SK-N-MC (cell line): Measurements from ENCODE around the gene CYP1A1.

ENCODE experiments used
- DNase-seq: peaks from one replicate; pipeline ENCODE4 v3.0.0-alpha.2; 2011; ENCODE audit warnings: low read depth, low spot score
- H3K27ac ChIP-seq: fragments of 200-600 bp; sonication (generic); 2 replicates; pipeline ENCODE4 v1.5.1; 2016; ENCODE audit warnings: mixed run types
- H3K36me3 ChIP-seq: fragments of 200-600 bp; sonication (generic); 2 replicates; pipeline ENCODE4 v1.6.1; 2017; ENCODE audit warnings: antibody characterized with exemption, low read length, mixed read lengths; ENCODE audit not compliant: insufficient read depth
- H3K4me3 ChIP-seq: fragments of 200-600 bp; sonication (generic); 2 replicates; pipeline ENCODE4 v1.5.1; 2016
- H3K9ac ChIP-seq: fragments of 200-600 bp; sonication (generic); 2 replicates; pipeline ENCODE4 v1.8.0; 2017; ENCODE audit warnings: mixed run types, mixed read lengths; ENCODE audit not compliant: insufficient read length
- H3K9me3 ChIP-seq: fragments of 200-600 bp; sonication (generic); 2 replicates; pipeline ENCODE4 v1.6.1; 2017; ENCODE audit warnings: low read depth, mild to moderate bottlenecking, antibody characterized with exemption, low read length, moderate library complexity, mixed read lengths
- EZH2 ChIP-seq: fragments of 200-600 bp; sonication (generic); IDR thresholded peaks from one replicate; pipeline ENCODE4 v1.6.1; 2017; ENCODE audit warnings: antibody characterized with exemption
- FOXP2 ChIP-seq: optimal IDR thresholded peaks from 2 replicates; pipeline ENCODE3; 2011; ENCODE audit warnings: mild to moderate bottlenecking, moderate library complexity; ENCODE audit not compliant: insufficient read depth; ENCODE audit errors: extremely low read length, control extremely low read depth
- POLR2AphosphoS5 ChIP-seq: IDR thresholded peaks from 2 replicates; pipeline ENCODE4 v1.6.1; 2012; ENCODE audit warnings: mild to moderate bottlenecking, low read depth, low read length, borderline replicate concordance

Gene CYP1A1

DNA sequence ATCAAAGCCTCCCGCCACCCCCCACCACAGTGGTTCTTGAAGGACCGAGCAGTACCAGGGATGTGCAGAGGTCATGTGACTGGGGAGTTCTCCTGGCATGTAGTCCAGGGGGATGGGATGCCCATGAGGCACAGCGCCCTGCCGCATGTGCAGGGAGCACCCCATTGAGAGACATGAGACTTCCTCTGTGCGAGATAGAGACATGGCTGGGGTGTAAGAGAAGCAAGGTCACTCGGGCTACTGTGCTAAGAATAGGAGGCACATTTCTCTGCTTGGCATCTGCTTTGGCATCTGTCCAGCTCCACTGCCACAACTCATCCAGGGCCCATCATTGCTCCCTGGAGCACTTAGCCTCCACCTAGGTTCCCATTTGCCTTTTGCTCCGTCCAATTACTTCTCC is 2.4 kb upstream of the CYP1A1 start:
- Histone ChIP-seq H3K36me3 (no peaks in the 10 kb centered on the region), H3K4me3 (no peak overlapping the region), H3K27ac (no peak overlapping the region), H3K9ac (no peak overlapping the region), H3K9me3 (no peaks in the 10 kb centered on the region)
- no peak for DNase-seq
- no peak for TF ChIP-seq POLR2AphosphoS5
- TF ChIP-seq EZH2 = no peak
- TF ChIP-seq FOXP2 = no peak

DNA sequence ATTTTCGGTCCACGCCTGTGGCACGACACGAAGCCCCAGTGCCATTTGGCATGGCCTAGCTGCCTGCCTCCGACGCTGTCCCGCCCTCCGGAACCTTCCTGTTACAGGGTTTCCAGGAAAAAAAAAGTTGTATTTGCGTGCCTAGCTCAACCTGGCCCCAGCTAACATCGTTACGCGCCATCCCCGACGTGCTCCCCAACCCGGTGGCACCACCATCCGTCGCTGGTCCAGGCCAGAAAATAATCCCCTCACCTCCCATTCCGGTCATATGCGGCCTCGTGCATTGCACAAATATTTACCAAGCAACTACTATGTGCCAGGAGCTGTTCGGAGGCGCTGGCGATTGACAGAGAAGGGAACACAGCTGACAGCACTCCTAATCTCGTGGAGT is 1.4 kb upstream of the CYP1A1 start:
- Histone ChIP-seq H3K4me3 (no peak overlapping the region), H3K9me3 (no peaks in the 10 kb centered on the region), H3K9ac (no peak overlapping the region), H3K27ac (no peak overlapping the region), H3K36me3 (no peaks in the 10 kb centered on the region)
- TF ChIP-seq FOXP2 = no peak
- no peak for TF ChIP-seq EZH2
- TF ChIP-seq POLR2AphosphoS5 = no peak
- DNase-seq = no peak

DNA sequence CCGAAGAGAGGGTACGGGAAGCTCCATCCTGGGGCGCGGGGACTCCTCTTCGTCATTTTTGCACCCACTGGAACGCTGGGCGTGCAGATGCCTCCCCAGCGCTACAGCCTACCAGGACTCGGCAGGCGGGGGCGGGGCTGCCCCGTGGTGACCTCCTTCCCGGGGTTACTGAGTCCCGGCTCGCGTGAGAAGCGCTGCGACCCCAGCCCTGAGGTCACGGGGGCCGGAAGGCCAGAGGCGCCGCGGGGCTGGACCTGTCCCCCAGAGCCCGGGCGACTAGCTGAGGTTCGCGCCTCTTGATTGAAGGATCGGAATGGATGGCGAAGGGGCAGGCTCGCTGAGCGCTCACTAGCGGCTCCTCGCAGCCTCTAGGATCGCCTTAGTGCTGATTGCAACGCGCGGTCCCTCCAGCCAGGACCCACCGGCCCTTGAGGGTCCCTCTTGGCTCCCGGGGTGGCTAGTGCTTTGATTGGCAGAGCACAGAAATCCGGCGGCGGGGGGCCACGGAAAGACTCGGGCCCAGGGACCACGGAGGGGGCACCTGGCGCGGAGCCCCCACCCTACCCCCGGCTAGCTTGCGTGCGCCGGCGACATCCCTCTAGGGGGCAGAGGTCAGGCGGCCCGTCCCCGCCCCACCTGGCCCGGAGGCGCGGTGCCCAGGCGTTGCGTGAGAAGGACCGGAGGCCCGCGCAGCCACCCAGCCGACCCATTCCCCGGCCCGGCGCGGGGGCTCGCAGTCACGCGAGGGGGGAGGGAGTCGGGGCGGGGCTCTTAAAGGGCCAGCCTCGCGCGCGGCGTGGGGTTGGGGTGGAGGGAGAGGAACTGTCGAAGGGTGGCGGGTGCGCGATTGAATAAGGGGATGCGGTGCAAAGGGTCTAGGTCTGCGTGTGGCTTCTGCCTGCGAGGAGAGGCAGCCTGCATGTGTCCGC is 781 bp upstream of the CYP1A1 start:
- no peak for DNase-seq
- no peak overlapping the region for H3K9ac ChIP-seq
- no peak overlapping the region for H3K27ac ChIP-seq
- no peaks in the 10 kb centered on the region for H3K36me3 ChIP-seq
- H3K4me3 ChIP-seq = peak overlapping the region; percentile 74
- H3K9me3 ChIP-seq = no peaks in the 10 kb centered on the region
- no peak for TF ChIP-seq EZH2
- TF ChIP-seq POLR2AphosphoS5 = no peak
- TF ChIP-seq FOXP2 = no peak

DNA sequence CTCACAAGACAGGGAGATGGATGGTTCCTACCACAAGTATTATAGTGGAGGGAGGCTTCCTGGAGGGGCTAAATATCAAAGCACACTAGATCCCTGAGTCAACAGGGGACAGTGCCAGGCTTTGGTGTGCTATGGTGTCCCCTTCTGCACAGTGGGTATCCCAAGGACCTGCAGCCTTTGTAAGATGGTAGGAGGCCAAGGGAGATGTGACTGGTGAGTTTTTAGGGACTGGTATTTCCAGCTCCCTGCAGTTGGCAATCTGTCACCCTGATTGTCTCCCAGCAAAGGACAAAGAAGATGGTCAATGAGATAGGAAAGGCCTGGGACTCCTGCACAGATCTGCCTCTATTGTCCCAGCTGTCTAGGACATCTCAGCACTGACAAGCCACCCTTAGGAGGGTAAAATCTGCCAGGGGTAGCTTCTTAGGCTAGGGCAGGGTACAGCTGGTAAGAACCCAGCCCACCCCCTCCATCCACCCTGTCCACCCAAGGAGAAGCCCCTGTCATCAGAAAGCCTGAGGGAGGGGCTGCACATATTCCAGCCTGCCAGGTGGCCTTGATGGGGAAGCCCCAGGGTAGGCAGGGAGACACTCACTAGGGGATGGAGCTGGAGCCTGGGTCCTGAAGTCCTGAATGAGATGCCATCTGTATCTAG is 631 bp downstream of the CYP1A1 start:
- Histone ChIP-seq H3K9ac (no peak overlapping the region), H3K4me3 (no peak overlapping the region), H3K9me3 (no peaks in the 10 kb centered on the region), H3K36me3 (no peaks in the 10 kb centered on the region), H3K27ac (no peak overlapping the region)
- TF ChIP-seq FOXP2 (no peak), EZH2 (no peak), POLR2AphosphoS5 (no peak)
- DNase-seq = no peak

DNA sequence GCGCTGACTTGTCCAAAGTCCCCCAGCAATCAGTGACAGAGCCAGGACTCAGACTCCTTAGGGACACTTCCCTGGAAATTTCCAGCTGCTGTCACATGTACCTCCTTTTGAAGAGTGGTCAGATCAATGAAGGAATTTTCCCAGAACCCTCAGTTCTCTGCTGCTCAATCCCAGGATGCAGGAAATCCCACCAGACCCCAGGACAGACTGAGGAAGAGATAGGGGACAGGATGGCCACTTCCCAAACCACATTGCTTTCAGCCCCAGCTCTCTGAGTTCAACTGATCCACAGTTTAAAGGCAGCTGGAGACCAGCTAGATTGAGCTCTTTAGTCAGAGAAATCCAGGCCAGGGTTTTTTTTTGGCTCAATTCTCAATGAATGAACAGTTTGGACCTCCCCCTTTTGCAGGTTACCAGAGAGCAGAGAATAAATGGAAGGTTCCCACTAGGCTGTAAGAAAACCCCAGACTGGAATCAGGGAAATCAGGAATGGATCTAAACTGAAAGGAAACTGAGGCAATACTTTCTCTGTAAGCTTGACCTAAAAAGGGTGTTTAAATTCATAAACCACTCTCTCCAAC is 1.5 kb downstream of the CYP1A1 start:
- Histone ChIP-seq H3K9me3 (no peaks in the 10 kb centered on the region), H3K36me3 (no peaks in the 10 kb centered on the region), H3K9ac (no peak overlapping the region), H3K27ac (no peak overlapping the region), H3K4me3 (no peak overlapping the region)
- DNase-seq = peak; percentile 52
- TF ChIP-seq FOXP2 (no peak), EZH2 (no peak), POLR2AphosphoS5 (no peak)

DNA sequence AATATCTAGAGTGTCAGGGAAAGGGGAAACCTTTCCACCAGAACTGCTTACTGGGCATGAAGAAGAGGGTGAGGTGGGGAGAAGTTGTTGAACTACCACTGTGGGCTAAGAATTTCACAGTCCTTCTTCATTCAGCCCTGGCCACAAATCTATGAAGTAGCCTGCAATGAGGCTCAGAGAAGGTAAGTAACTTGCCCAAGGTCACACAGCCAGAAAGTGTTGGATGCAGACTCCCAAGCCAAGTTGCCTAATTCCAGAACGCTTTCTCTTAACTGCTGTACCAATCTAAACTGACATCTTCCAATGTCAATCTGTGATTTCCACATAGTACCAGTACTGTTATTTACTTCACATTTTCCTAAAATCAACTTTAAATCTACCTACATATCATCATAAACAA is 2.1 kb downstream of the CYP1A1 start:
- Histone ChIP-seq H3K27ac (no peak overlapping the region), H3K4me3 (no peak overlapping the region), H3K36me3 (no peaks in the 10 kb centered on the region), H3K9me3 (no peaks in the 10 kb centered on the region), H3K9ac (no peak overlapping the region)
- DNase-seq = no peak
- no peak for TF ChIP-seq FOXP2
- no peak for TF ChIP-seq POLR2AphosphoS5
- no peak for TF ChIP-seq EZH2

DNA sequence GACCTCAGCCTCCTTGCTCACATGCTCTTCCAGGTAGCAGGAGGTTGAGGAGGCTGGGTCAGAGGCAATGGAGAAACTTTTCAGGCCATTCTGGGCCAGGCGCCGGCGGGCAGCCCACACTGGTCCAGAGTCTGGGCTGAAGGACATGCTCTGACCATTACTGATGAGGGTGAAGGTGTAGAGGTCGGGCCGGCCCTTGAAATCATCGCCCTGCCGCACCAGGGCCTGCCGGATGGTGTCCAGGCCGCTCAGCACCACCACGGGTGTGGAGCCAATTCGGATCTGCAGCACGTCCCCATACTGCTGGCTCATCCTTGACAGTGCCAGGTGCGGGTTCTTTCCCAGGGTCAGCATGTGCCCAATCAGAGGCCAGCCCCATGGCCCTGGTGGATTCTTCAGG is 2.7 kb downstream of the CYP1A1 start:
- no peak for DNase-seq
- H3K36me3 ChIP-seq = no peaks in the 10 kb centered on the region
- no peak overlapping the region for H3K27ac ChIP-seq
- H3K9me3 ChIP-seq = no peaks in the 10 kb centered on the region
- TF ChIP-seq POLR2AphosphoS5 = no peak
- no peak for TF ChIP-seq FOXP2
- no peak for TF ChIP-seq EZH2
- H3K4me3 ChIP-seq = no peak overlapping the region
- H3K9ac ChIP-seq = no peak overlapping the region

DNA sequence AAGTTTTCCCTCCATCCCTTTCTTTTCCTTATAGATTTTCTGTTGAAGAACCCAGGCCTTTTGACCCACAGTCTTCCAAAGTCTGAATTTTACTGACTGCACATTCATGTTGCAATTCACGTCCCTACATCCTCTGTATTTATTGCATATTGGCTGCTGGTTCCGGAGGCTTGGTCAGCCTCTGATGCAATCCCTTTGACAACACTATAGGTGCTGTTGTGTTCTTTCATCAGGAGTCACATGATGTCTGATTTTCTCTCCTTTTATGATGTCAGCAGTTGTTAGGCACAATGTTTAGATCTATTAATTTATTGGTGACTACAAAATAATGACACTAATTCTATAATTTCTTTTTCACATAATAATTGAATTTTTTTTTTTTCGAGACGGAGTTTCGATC is 8.7 kb downstream of the CYP1A1 start:
- H3K4me3 ChIP-seq = no peak overlapping the region
- no peak for DNase-seq
- H3K9ac ChIP-seq = no peak overlapping the region
- no peaks in the 10 kb centered on the region for H3K36me3 ChIP-seq
- TF ChIP-seq POLR2AphosphoS5 (no peak), EZH2 (no peak), FOXP2 (no peak)
- H3K27ac ChIP-seq = no peak overlapping the region
- H3K9me3 ChIP-seq = no peaks in the 10 kb centered on the region
